A549 treated with Mapracorat at 1 μM for 4 hours (cell line): ENCODE measurements around the gene STEAP4. TPM values are rescaled to one million over a fixed set of nuclear protein-coding genes. Genes with fewer than 3 reads are reported as not detected.

Source experiments
- total RNA-seq: library from RNA; stranded (reverse); fragments of 200-300 nt; extraction: Qiagen RNA extraction; gene quantifications from 5 replicates; pipeline ENCODE4 v1.2.3, GENCODE V29; 2022

Gene STEAP4
- total RNA-seq: 0.07 TPM in 1 of 5 replicates, not detected in the others

DNA sequence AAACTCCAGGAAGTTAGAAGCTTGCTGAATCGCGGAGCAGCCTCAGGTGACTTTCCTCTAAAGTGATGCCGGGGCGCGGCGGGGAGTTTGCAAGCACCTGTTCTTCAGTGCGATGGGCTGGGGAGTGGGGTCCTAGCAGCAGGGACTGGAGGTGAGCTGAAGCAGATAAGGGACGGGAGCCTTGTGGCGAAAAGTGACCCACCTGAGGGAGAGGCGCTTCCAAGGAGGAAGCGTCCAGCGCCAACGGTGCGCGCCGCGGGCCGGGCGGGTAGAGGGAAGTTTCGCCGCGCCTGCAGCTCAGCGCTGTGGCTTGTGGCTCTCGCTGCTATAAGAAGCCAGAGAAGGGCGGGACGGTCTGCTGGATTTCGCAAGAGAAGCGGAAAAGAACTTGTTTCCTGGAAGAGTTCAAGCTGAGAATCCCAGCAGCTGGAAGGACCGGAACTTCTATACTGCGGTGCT, at the start of gene STEAP4:
Gene STEAP4, minus strand, starts transcription at position 305 of the 459 bp plus-strand sequence. CDS start 22,625 bp downstream, outside the sequence.

Other genes starting within 250 kb of the STEAP4 start
- 118 to 138 TPM (median 127 TPM) in 5 replicates for gene SRI, start 86.9 kb downstream of the STEAP4 start, total RNA-seq